H7 (cell line): ENCODE measurements around the gene SLC16A10. TPM values are rescaled to one million over a fixed set of nuclear protein-coding genes. Genes with fewer than 3 reads are reported as not detected.
"Not testable (repeated sequence)": the region's sequence is repeated elsewhere in the genome, so short reads cannot be mapped to it uniquely, and the experiment has no call there.

Experiments
- DNase-seq: peaks from one replicate; pipeline ENCODE4 v3.0.0; 2012
- H3K27me3 ChIP-seq: 2 replicates; pipeline ENCODE4 v1.6.0; 2011; ENCODE audit warnings: mild to moderate bottlenecking, low read length; ENCODE audit not compliant: control insufficient read depth, insufficient read depth
- H3K36me3 ChIP-seq: replicated peaks from 2 replicates; pipeline ENCODE4 v1.5.1; 2011; ENCODE audit warnings: low read length; ENCODE audit not compliant: control insufficient read depth, insufficient read depth
- H3K4me3 ChIP-seq: 2 replicates; pipeline ENCODE4 v1.5.1; 2011; ENCODE audit warnings: low read depth, mild to moderate bottlenecking, control low read depth, low read length, moderate library complexity; ENCODE audit not compliant: insufficient read depth
- total RNA-seq: library from RNA; depleted of rRNA; stranded (reverse); fragments of >200 nt; shearing (Covaris generic); gene quantifications from 2 replicates; pipeline ENCODE4 v1.2.3, GENCODE V29; 2014

The SLC16A10 gene
- total RNA-seq, 1 experiment from 2014 or later: 5.1 TPM

- H3K4me3 ChIP-seq, H3K36me3 ChIP-seq, DNase-seq, H3K27me3 ChIP-seq: not testable (repeated sequence)
These were observed 47.0 kb downstream of the SLC16A10 start for GRCh38 chr6:111134236-111134869.

GRCh38 chr6:111137489-111138093 is 50.3 kb downstream of the SLC16A10 start:
- DNase-seq, H3K36me3 ChIP-seq, H3K4me3 ChIP-seq, H3K27me3 ChIP-seq: not testable (repeated sequence)

- Histone ChIP-seq H3K27me3 (no peaks in the 10 kb centered on the region), H3K4me3 (no peak overlapping the region), H3K36me3 (no peaks in the 10 kb centered on the region)
- no peak for DNase-seq
These were observed 60.1 kb downstream of the SLC16A10 start for GRCh38 chr6:111147440-111147839.

GRCh38 chr6:111148110-111148509 is 60.8 kb downstream of the SLC16A10 start:
- no peak for DNase-seq
- H3K4me3 ChIP-seq: no peak overlapping the region
- H3K27me3 ChIP-seq: no peaks in the 10 kb centered on the region
- H3K36me3 ChIP-seq: no peaks in the 10 kb centered on the region

- Histone ChIP-seq H3K27me3 (no peaks in the 10 kb centered on the region), H3K4me3 (no peak overlapping the region), H3K36me3 (no peaks in the 10 kb centered on the region)
- DNase-seq: no peak
These were observed 63.3 kb downstream of the SLC16A10 start for GRCh38 chr6:111150577-111150976.

- no peak for DNase-seq
- Histone ChIP-seq H3K36me3 (no peaks in the 10 kb centered on the region), H3K27me3 (no peaks in the 10 kb centered on the region), H3K4me3 (no peak overlapping the region)
These were observed 67.7 kb downstream of the SLC16A10 start for GRCh38 chr6:111154981-111155380.

GRCh38 chr6:111157412-111157811 is 70.1 kb downstream of the SLC16A10 start:
- DNase-seq: no peak
- H3K4me3 ChIP-seq: no peak overlapping the region
- H3K27me3 ChIP-seq: no peaks in the 10 kb centered on the region
- no peaks in the 10 kb centered on the region for H3K36me3 ChIP-seq

- DNase-seq: no peak
- no peak overlapping the region for H3K4me3 ChIP-seq
- H3K27me3 ChIP-seq: no peaks in the 10 kb centered on the region
- H3K36me3 ChIP-seq: no peaks in the 10 kb centered on the region
These were observed 72.3 kb downstream of the SLC16A10 start for GRCh38 chr6:111159633-111160032.

- no peaks in the 10 kb centered on the region for H3K27me3 ChIP-seq
- no peaks in the 10 kb centered on the region for H3K36me3 ChIP-seq
- no peak for DNase-seq
- H3K4me3 ChIP-seq: no peak overlapping the region
These were observed 74.3 kb downstream of the SLC16A10 start for GRCh38 chr6:111161650-111162049.

- no peaks in the 10 kb centered on the region for H3K27me3 ChIP-seq
- no peak for DNase-seq
- H3K36me3 ChIP-seq: no peaks in the 10 kb centered on the region
- no peak overlapping the region for H3K4me3 ChIP-seq
These were observed 75.2 kb downstream of the SLC16A10 start for GRCh38 chr6:111162504-111162903.

GRCh38 chr6:111171577-111172400 is 84.5 kb downstream of the SLC16A10 start:
- H3K27me3 ChIP-seq: no peaks in the 10 kb centered on the region
- no peak for DNase-seq
- no peak overlapping the region for H3K4me3 ChIP-seq
- no peaks in the 10 kb centered on the region; the same call in 1 of the 2 replicates for H3K36me3 ChIP-seq

- Histone ChIP-seq H3K4me3 (no peak overlapping the region), H3K36me3 (no peaks in the 10 kb centered on the region; the same call in 1 of the 2 replicates), H3K27me3 (no peaks in the 10 kb centered on the region)
- DNase-seq: no peak
These were observed 85.3 kb downstream of the SLC16A10 start for GRCh38 chr6:111172563-111172962.

- Histone ChIP-seq H3K27me3 (no peaks in the 10 kb centered on the region), H3K4me3 (no peak overlapping the region), H3K36me3 (no peaks in the 10 kb centered on the region; the same call in 1 of the 2 replicates)
- DNase-seq: no peak
These were observed 86.0 kb downstream of the SLC16A10 start for GRCh38 chr6:111173341-111173740.

- Histone ChIP-seq H3K36me3 (no peaks in the 10 kb centered on the region; the same call in 1 of the 2 replicates), H3K27me3 (no peaks in the 10 kb centered on the region), H3K4me3 (no peak overlapping the region)
- DNase-seq: no peak
These were observed 86.6 kb downstream of the SLC16A10 start for GRCh38 chr6:111173946-111174345.

- Histone ChIP-seq H3K27me3 (no peaks in the 10 kb centered on the region), H3K36me3 (no peaks in the 10 kb centered on the region; the same call in 1 of the 2 replicates), H3K4me3 (no peak overlapping the region)
- no peak for DNase-seq
These were observed 87.8 kb downstream of the SLC16A10 start for GRCh38 chr6:111175109-111175508.
